ENCODE results near the gene ZNF791.

The ZNF791 gene

DNA sequence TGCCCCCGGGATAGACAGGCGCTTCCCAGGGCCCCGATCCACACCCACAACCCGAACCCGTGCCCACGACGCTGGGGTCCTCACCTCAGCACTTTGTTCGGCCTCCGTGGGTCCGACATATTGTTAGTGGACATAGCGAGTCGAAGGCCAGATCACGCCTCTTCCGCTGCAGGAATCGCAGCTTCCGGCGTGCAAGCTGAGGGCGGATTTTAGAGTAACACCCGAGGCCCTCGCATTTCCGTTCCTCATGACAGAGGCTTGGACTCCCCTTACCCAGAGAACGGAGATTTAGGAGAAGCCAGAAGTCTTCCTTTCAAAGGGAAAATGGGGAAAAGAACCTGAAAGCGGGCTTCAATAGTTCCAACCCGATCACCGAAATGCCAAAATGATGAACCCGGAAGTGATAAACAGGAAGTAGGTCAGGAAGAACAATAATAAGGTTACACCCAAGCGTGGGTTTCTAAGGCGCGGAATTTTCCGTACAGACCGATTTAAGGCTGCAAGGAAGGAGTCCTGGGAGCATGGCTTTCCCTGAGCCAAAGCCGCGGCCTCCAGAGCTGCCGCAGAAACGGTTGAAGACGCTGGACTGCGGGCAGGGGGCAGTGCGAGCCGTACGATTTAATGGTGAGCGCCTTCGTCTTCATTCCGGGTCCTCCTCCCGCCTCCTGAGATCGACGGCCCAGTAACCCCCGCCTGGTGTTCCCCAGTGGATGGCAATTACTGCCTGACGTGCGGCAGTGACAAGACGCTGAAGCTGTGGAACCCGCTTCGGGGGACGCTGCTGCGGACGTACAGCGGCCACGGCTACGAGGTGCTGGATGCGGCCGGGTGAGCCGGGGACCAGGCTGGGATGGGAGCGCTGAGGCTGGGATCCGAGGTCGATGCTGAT, 58.8 kb downstream of the ZNF791 start:
- in situ Hi-C loops (cut with HindIII; ENCODE audit: low sequenced_read_pairs) = no loop called here
- DNase-seq (ENCODE audit: low read depth) = peak; percentile 66
- H3K4me3 ChIP-seq (ENCODE audit: low read depth, low read length) = peak overlapping the region; percentile 62
- TF ChIP-seq, protein P1, sequence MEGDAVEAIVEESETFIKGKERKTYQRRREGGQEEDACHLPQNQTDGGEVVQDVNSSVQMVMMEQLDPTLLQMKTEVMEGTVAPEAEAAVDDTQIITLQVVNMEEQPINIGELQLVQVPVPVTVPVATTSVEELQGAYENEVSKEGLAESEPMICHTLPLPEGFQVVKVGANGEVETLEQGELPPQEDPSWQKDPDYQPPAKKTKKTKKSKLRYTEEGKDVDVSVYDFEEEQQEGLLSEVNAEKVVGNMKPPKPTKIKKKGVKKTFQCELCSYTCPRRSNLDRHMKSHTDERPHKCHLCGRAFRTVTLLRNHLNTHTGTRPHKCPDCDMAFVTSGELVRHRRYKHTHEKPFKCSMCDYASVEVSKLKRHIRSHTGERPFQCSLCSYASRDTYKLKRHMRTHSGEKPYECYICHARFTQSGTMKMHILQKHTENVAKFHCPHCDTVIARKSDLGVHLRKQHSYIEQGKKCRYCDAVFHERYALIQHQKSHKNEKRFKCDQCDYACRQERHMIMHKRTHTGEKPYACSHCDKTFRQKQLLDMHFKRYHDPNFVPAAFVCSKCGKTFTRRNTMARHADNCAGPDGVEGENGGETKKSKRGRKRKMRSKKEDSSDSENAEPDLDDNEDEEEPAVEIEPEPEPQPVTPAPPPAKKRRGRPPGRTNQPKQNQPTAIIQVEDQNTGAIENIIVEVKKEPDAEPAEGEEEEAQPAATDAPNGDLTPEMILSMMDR (IDR thresholded peaks at IDR 0.05; ENCODE audit: low read depth, low read length, missing control alignments) = no peak

DNA sequence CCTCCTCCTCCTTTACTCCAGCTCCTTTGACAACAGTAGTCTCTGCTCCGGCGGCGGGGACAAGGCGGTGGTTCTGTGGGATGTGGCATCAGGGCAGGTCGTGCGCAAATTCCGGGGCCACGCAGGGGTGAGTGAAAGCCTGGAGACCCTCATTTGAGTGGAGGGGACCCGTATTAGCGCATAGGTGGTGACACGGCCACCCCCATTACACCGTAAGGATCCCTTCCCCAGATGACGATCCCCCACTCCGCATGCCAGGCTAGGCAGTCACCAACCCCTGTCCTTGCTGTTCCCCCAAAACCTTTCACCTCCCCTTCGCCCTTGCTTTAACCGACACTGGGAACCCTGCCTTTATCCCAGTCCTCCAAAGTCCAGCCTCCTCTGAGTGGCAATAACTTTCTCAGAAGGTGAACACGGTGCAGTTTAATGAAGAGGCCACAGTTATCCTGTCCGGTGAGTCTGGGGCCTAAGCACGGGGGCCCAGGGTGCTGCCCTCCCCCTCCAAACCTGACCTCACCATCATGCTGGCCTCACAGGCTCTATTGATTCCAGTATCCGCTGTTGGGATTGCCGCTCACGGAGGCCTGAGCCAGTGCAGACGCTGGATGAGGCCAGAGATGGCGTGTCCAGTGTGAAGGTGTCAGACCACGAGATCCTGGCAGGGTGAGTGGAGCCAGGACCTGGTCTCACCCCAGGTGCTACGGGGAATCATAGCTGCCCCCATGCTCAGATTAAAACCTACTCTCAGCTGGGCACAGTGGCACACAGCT, 59.6 kb downstream of the ZNF791 start:
- TF ChIP-seq, protein P1 (IDR thresholded peaks at IDR 0.05; ENCODE audit: low read depth, low read length, missing control alignments) = no peak
- H3K4me3 ChIP-seq (ENCODE audit: low read depth, low read length) = peak overlapping the region; percentile 62
- DNase-seq (ENCODE audit: low read depth) = no peak
- in situ Hi-C loops (cut with HindIII; ENCODE audit: low sequenced_read_pairs) = no loop called here

DNA sequence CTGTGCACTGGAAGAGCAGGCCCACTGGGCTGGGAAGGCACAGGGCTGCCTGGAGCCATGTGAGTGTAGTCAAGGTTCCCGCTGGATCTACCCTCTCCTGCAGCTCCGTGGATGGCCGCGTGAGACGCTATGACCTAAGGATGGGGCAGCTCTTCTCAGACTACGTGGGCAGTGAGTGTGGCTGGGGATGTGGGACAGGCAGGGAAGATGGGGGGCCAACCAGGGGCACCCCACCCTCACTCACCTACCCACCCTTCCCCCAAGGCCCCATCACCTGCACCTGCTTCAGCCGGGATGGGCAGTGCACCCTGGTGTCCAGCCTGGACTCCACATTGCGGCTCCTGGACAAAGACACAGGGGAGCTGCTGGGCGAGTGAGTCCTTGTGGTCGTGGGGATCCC, 62.0 kb downstream of the ZNF791 start:
- in situ Hi-C loops (cut with HindIII; ENCODE audit: low sequenced_read_pairs) = no loop called here
- no peak overlapping the region for H3K4me3 ChIP-seq (ENCODE audit: low read depth, low read length)
- TF ChIP-seq, protein P1 (IDR thresholded peaks at IDR 0.05; ENCODE audit: low read depth, low read length, missing control alignments) = no peak
- no peak for DNase-seq (ENCODE audit: low read depth)

DNA sequence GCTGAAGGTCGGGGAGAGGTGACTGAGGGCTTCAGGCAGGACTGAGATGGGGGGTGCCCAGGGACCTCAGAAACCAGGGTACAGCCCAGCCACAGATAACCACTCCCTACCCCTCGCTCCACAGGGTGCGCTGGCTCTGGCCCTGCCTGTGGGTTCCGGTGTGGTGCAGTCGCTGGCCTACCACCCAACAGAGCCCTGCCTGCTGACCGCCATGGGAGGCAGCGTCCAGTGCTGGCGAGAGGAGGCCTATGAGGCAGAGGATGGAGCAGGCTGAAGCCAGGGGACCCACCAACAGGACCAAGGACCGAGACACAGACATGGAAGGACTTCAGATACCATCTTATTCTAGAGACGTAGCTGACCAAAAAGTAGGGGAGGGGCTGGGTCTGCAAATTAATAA, 64.7 kb downstream of the ZNF791 start:
- in situ Hi-C loops (cut with HindIII; ENCODE audit: low sequenced_read_pairs) = no loop called here
- no peak overlapping the region for H3K4me3 ChIP-seq (ENCODE audit: low read depth, low read length)
- DNase-seq (ENCODE audit: low read depth) = no peak
- TF ChIP-seq, protein P1 (IDR thresholded peaks at IDR 0.05; ENCODE audit: low read depth, low read length, missing control alignments) = no peak

DNA sequence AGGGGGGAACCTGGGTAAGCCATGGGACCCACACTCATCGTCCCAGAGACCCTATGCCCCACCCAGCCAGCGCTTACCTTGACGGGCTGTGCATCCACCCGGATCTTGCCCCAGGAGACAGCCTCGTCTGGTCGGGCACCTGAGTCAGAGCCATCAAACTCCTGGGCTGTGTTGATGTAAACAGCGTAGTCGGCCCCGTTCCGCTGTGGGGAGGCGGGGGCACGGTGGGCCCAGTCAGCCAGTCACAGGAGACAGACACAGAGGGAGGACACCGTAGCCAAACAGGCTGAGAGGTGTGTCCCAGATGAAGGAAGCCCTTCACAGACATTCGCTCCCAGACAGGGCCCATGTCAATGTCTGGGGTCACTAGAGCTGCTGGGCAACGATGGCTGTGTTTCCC, 65.2 kb downstream of the ZNF791 start:
- TF ChIP-seq, protein P1 (IDR thresholded peaks at IDR 0.05; ENCODE audit: low read depth, low read length, missing control alignments) = no peak
- in situ Hi-C loops (cut with HindIII; ENCODE audit: low sequenced_read_pairs) = no loop called here
- H3K4me3 ChIP-seq (ENCODE audit: low read depth, low read length) = no peak overlapping the region
- no peak for DNase-seq (ENCODE audit: low read depth)

DNA sequence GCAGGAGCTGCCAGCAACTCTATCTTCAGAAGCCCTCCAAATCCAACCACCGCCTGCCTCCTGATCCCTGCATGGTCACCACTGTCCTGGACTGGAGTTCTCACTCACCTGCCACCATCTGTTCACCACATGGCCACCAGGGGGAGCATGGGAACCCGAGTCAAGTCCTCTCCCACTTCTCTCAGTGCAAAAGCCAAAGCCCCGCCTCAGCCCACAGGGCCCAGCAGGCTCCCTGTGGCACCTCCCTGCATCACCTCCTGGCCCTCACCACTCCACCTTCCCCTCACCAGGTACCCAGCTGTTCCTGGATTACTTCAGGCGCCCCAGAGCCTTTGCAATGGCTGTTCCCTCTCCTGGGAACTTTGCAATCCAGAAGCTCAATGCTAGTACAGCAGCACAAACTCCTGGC, 65.7 kb downstream of the ZNF791 start:
- no peak overlapping the region for H3K4me3 ChIP-seq (ENCODE audit: low read depth, low read length)
- TF ChIP-seq, protein P1 (IDR thresholded peaks at IDR 0.05; ENCODE audit: low read depth, low read length, missing control alignments) = peak; percentile 92
- in situ Hi-C loops (cut with HindIII; ENCODE audit: low sequenced_read_pairs) = no loop called here
- peak; percentile 60 for DNase-seq (ENCODE audit: low read depth)

Data from astrocyte of the cerebellum (primary cell).